Gastrocnemius medialis (tissue), 4 donors: ENCODE measurements around the gene ZNF445.

Experiments
- POLR2A ChIP-seq, 2 donors: fragments of 450-650 bp; IDR thresholded peaks; one replicate each; pipeline ENCODE4 v1.6.1; 2017; ENCODE audit warnings: antibody characterized with exemption in 2 of 2, mild to moderate bottlenecking in 2 of 2, moderate library complexity in 2 of 2
- TF ChIP-seq, protein P1 (sequence below), 5 experiments: fragments of 450-650 bp in 3 of 5; fragments of 200-600 bp in 2 of 5; sonication (generic) in 2 of 5; IDR thresholded peaks in 4 of 5; conservative IDR thresholded peaks in 1 of 5; 1 replicate in 4 of 5; 2 replicates in 1 of 5; pipeline ENCODE4 v1.5.1; 2016 to 2019; ENCODE audit warnings: antibody characterized with exemption in 5 of 5, mild to moderate bottlenecking in 3 of 5, moderate library complexity in 3 of 5

DNA sequence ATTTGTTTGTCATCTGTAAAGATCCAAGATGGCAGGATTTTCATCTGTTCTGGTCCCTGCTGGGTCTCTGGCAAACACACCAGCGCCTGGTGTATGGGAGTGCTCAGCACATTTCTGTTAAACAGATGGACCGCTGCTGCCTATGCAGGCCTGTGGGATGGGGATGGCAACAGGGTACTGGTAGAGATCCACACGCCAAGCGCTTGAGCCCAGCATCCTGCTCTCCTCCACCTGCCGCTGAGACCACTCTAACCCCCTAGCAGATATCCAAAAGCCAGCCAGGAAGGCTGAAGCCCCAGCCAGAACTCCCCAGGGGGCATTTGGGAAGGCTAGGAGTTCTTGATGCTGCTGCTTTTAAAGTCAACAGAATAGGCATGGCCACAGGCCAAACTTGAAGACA is 31.7 kb downstream of the ZNF445 start:
- TF ChIP-seq, protein P1, sequence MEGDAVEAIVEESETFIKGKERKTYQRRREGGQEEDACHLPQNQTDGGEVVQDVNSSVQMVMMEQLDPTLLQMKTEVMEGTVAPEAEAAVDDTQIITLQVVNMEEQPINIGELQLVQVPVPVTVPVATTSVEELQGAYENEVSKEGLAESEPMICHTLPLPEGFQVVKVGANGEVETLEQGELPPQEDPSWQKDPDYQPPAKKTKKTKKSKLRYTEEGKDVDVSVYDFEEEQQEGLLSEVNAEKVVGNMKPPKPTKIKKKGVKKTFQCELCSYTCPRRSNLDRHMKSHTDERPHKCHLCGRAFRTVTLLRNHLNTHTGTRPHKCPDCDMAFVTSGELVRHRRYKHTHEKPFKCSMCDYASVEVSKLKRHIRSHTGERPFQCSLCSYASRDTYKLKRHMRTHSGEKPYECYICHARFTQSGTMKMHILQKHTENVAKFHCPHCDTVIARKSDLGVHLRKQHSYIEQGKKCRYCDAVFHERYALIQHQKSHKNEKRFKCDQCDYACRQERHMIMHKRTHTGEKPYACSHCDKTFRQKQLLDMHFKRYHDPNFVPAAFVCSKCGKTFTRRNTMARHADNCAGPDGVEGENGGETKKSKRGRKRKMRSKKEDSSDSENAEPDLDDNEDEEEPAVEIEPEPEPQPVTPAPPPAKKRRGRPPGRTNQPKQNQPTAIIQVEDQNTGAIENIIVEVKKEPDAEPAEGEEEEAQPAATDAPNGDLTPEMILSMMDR (IDR thresholded peaks at IDR 0.05 in 4 of 5, conservative IDR thresholded peaks at IDR 0.05 in 1 of 5) = no peak
- TF ChIP-seq POLR2A (IDR thresholded peaks at IDR 0.05) = no peak
